HG03571 (cell line): ENCODE data around the gene SPRR2B.
"Not testable (repeated sequence)": the region's sequence is repeated elsewhere in the genome, so short reads cannot be mapped to it uniquely, and the experiment has no call there.

Experiments
- ATAC-seq: cut with Tn5 transposase; IDR thresholded peaks from one replicate; pipeline ENCODE4 v1.9.1; 2021; ENCODE audit not compliant: unreplicated experiment

The SPRR2B gene

DNA sequence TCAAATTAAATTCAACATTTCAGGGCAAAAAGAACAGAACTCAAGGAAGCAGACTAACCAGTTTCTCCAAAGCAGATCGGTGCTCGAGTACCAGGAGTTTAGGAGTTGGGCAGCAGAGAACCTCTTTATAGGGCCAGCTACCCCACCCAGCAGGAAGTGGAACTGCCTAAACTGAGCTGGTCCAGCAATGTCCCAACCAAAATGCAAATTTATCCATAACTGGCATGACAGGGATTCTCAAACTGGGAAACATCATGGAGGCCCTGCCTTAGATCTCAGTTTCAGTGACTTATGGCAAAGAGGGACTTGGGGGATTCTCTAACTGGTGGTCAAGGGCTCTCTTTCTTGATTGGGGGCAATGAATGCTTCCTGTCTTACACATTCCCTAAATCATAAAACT lies at the start of gene SPRR2B:
Gene SPRR2B, minus strand, starts transcription at position 101 of the 400 bp plus-strand sequence. CDS start 772 bp downstream, outside the sequence.
- ATAC-seq, result no peak

DNA sequence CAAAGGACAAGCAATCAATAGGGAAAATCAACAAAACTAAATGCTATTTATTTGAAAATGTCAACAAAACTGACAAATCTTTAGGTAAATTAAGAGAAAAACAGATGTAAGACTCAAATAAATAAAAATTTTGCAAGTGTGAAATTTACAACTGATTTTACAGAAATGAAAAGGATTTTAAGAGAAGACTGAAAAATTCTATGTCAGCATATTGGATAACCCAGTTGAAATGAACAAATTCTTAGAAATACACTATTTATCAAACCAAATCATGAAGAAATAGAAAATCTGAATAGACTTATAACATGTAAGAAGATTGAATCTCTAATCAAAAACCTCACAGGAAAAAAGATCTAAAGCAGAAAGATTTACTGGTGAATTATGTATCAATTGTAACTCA lies 49.5 kb upstream of the SPRR2B start:
- ATAC-seq, result no peak

DNA sequence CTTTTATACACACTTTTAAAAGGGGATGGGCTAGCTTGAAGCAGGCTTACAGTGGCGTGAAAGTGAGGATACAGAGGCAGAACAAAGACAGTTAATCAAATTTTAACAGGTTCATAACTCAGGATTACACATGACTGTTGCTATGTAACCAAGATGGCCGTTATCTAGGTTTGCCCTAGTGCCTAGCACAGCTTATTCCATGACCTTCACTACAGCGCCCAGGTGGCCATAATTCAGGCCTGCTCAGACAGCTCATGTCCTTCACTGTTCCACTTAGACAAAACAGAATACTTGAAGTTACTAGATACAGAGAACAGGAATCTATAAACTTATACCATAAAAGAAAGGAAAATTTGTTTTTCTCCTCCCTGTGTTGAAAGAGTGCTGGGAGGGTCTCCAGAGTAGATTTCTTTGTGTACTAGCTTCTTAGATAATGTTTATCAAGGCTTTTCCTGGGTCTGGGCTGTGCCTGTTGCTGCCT lies 48.1 kb upstream of the SPRR2B start:
- ATAC-seq, result no peak

DNA sequence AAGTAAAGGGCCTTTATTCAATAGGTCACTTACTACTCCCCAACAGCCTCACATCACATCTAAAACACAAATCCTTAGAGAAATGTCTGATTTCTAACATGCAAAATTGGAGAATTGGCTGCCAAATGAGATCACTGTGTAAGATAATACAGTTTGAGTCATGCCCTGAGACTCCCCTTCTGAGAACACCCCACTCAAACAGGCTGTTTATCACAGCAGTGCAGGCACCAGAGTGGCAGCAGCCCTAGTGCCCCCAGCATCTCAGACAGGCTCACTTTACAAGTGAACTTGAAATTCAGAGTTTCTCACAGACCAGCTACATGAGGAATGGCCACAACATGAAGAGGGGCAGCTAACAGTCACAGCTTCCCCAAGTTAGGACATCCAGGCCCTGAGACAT lies 43.9 kb upstream of the SPRR2B start:
- ATAC-seq, result not testable (repeated sequence)

DNA sequence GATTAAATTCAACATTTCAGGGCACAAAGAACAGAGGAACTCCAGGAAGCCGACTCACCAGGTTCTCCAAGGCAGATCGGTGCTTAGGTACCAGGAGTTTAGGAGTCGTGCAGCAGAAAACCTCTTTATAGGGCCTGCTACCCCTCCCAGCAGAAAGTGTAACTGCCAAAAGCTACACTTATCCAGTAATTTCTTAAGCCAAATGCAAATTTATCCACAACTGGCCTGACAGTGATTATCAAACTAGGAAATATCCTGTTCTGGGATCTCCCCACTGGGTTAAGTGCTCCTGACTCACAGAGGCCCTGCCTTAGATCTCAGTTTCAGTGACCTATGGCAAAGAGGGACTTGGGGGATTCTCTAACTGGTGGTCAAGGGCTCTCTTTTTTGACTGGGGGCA lies 42.0 kb upstream of the SPRR2B start, which contains the start of gene SPRR2F:
Gene SPRR2F, minus strand, starts transcription at position 101 of the 400 bp plus-strand sequence. CDS start 783 bp downstream, outside the sequence.
- ATAC-seq, result no peak

DNA sequence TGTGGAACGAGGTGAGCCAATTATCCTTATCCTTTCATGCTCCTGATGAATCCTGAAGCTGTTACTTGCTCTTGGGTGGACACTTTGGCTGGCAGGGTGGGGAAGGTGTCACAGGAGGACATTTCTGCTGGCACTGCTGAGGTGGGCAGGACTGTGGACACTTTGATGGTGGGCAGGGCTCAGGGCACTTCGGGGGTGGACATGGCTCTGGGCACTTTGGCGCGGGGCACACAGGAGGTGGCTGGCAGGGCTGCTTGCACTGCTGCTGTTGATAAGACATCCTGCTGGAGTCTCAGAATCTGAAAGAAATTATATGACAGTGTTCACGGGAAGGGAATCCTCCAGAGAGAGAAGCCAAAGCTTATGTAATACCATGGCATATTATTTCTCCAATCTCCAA lies 41.0 kb upstream of the SPRR2B start:
- not testable (repeated sequence) for ATAC-seq

DNA sequence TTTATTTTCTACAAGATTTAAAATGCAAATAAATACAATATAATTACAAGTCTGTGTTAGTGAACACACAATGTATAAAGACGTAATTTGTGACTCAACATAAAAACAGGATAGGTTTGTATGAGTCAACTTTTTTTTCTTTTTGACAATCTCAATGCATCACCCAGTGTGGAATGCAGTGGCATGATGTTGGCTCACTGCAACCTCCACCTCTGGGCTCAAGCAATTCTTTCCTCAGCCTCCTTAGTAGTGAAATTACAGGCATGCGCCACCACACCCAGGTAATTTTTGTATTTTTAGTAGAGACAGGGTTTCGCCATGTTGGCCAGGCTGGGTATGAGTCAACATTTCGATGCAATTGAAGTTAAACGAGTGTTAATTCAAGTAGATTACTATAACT lies 28.8 kb upstream of the SPRR2B start:
- ATAC-seq, result no peak

DNA sequence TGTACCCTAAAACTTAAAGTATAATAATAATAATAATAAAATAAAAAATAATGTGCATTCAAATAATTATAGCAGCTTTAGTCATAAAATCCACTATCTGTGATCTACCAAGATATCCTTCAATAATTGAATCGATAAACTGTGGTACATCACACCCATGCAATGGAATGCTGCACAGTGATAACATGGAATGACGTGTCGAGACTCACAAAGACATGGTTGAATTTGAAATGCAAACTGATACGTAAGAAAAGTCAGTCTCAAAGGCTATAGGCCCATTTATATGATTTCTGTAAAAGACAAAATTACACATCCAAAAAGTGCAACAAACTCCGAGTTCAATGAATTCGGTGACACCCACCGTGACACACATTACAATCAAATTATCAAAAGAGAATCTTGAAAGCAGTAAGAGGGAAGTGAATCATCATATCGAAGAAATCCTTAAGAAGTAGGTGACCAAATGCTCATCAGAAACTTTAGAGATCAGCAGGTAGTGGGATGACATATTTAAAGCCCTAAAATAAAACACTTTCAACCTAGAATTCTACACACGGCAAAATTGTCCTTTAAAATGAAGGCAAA lies 28.1 kb upstream of the SPRR2B start:
- no peak for ATAC-seq

DNA sequence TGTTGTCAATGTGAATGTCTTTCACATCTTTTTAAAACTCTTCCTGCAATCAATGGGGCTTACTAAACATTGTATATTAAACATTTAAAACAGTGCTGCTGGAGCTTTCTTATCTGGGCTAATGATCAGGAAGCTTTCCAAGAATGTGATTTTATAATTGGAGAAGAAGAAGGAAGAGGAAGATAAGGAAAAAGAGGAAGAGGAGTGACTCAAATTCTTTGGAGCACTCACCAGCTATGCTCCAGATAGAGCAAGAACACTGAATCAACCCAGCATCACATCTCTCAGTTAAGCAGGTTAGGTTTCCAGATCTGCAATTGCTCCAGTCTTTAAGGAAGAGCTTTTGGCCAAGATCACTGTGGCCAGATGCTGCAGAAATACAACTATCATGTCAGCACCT lies 24.4 kb upstream of the SPRR2B start:
- ATAC-seq, result no peak

DNA sequence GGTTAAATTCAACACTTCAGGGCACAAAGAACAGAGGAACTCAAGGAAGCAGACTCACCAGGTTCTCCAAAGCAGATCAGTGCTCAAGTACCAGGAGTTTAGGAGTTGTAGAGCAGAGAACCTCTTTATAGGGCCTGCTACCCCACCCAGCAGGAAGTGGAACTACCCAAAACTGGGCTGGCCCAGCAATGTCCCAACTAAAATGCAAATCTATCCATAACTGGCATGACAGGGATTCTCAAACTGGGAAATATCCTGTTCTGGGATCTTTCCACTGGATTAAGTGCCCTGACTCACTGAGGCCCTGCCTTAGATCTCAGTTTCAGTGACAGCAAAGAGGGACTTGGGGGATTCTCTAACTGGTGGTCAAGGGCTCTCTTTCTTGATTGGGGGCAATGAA lies 23.0 kb upstream of the SPRR2B start, which contains the start of gene SPRR2E:
Gene SPRR2E, minus strand, starts transcription at position 101 of the 400 bp plus-strand sequence. CDS start 775 bp downstream, outside the sequence.
- no peak for ATAC-seq

DNA sequence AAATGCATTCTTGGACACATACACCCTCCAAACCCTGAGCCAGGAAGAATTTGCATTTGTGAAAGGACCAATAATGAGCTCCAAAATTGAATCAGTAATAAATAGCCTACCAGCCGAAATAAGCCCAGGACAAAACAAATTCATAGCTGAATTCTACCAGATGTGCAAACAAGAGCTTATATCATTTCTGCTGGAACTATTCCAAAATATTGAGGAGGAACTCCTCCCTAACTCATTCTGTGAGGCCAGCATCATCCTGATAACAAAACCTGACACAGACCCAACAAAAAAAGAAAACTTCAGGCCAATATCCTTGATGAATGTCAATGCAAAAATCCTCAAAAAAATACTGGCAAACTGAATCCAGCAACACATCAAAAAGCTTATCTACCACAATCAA lies 16.2 kb upstream of the SPRR2B start:
- ATAC-seq, result no peak

DNA sequence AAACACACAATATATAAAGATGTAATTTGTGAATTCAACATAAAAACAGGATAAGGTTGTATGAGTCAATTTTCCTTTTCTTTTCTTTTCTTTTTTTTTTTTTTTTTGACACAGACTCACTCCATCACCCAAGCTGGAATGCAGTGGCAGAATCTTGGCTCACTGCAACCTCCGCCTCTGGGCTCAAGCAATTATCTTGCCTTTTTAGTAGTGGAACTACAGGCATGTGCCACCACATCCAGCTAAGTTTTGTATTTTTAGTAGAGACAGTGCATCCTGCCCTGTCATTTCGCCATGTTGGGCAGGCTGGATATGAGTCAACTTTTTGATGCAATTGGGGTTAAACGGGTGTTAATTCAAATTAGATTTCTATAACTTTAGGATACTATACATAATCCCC lies 10.3 kb upstream of the SPRR2B start:
- ATAC-seq, result no peak

DNA sequence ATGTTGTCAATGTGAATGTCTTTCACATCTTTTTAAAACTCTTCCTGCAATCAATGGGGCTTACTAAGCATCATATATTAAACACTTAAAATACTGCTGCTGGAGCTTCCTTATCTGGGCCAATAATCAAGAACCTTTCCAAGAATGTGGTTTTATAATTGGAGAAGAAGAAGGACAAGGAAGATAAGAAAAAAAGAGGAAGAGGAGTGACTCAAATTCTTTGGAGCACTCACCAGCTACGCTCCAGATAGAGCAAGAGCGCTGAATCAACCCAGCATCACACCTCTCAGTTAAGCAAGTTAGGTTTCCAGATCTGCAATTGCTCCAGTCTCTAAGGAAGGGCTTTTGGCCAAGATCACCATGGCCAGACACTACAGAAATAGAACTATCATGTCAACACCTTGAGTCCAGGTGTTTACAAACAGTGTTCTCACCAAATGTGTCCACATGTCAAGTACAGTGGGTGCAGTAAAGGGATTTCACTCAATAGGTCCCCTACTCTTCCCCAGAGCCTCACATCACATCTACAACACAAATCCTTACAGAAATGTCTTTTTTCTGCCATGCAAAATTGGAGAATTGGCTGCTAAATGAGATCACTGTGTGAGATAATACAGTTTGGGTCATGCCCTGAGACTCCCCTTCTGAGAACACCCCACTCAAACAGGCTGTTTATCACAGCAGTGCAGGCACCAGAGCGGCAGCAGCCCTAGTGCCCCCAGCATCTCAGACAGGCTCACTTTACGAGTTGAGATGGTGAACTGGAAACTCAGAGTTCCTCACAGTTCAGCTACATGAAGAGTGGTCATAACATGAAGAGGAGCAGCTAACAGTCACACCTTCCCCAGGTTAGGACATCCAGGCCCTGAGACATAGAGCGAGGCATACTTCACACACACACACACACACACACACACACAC lies 1.7 kb upstream of the SPRR2B start:
- no peak for ATAC-seq

DNA sequence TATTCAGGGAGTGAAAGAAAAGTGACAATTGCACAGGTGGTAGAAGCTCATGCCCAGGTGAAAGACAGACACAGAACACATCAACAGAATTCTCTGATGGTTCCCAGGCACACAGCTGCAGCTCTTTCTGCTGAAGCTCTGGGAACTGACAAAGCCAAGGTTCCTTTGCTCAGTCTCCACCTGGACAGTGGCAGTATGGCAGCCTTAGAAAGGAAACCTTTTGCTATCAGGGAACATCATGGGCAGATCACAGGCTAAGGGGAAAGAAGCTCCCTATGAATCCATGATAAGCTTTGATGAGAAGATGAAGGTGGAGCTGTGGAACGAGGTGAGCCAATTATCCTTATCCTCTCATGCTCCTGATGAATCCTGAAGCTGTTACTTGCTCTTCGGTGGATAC lies 1.2 kb downstream of the SPRR2B start:
- ATAC-seq, result no peak

DNA sequence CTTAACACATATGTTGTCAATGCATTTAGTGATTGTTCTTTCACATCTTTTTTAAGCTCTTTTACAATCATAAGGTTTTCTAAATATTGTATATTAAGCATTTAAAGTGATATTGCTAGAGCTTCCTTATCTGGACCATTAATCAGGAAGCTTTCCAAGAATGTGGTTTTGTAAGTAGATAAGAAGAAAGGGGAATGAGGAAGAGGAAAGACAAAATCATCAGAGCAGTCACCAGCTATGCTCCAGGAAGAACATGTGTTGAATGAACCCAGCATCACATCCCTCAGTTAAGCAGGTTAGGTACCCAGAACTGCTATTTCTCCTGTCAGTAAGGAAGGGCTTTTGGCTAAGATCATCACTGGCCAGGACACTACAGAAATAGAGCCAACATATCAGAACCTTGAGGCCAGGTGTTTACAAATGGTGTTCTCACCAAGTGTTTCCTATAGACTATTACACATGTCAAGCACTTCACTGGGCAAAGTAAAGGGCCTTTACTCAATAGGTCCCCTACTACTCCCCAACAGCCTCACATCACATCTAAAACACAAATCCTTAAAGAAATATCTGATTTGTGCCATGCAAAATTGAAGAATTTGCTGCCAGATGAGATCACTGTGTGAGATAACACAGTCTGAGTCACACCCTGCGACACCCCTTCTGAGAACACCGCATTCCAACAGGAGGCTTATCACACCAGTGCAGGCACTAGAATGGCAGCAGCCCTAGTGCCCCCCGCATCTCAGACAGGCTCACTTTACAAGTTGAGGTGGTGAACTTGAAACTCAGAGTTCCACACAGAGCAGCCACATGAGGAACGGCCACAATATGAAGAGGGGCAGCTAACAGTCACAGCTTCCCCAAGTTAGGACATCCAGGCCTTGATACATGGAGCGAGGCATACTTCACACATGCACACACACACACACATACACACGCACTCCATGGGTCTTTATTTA lies 12.3 kb downstream of the SPRR2B start:
- ATAC-seq, result no peak

DNA sequence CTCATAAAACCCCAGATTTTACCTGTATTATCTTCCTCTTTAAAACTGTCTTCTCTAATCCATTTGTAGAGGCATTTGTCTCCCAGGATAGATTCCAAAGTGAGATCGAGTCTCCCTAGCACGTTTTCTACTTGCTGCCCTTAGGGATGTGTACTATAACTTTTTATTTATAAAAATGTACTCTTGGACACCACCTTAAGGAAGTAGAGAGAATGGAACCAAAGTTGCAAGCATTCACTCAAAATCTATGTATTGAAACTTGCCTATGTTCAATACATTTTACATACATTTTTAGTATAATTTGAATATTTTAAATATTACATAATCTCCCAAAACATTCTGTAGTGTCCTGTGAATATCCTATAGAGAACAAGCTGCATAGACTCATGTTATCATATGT lies 13.3 kb downstream of the SPRR2B start:
- ATAC-seq, result no peak

DNA sequence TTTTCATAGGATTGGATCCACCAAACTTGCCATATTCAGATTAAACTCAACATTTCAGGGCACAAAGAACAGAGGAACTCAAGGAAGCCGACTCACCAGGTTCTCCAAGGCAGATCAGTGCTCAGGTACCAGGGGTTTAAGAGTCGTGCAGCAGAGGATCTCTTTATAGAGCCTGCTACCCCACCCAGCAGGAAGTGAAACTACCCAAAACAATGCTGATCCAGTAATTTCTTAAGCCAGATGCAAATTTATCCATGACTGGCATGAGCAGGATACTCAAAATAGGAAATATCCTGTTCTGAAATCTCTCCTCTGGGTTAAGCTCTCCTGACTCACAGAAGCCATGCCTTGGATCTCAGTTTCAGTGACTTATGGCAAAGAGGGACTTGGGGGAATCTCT lies 14.0 kb downstream of the SPRR2B start, which contains the start of gene SPRR2A:
Gene SPRR2A, minus strand, starts transcription at position 138 of the 400 bp plus-strand sequence. CDS start 777 bp downstream, outside the sequence.
- no peak for ATAC-seq

DNA sequence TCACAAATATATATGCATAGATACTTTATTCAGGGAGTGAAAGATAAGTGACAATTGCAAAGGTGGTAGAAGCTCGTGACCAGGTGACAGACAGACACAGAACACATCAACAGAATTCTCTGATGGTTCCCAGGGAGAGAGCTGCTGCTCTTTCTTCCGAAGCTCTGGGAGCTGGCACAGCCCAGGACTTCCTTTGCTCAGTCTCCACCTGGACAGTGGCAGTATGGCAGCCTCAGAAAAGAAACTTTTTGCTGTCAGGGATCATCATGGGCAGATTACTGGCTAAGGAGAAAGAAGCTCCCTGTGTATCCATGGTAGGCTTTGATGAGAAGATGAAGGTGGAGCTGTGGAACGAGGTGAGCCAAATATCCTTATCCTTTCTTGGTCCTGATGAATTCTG lies 15.3 kb downstream of the SPRR2B start:
- ATAC-seq, result not testable (repeated sequence)

DNA sequence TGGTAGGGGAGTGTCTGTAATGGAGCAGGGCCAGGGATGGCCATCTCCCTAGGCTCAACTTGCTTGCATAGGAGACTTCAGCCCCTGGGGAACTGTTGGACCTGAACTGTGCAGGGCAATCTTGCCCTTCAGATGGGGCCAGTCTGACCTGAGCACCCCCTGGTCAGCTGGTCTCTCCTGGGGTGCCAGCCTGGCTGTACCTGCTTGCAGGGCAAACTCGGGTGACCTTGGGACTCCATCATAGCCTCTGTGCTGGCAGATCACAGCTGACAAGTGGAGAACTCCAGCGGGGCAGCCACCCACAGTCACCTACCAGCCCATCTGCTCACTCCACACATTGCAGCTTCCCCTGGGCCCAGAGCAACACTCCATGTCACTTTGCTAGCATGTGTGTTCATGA lies 22.2 kb downstream of the SPRR2B start:
- no peak for ATAC-seq

DNA sequence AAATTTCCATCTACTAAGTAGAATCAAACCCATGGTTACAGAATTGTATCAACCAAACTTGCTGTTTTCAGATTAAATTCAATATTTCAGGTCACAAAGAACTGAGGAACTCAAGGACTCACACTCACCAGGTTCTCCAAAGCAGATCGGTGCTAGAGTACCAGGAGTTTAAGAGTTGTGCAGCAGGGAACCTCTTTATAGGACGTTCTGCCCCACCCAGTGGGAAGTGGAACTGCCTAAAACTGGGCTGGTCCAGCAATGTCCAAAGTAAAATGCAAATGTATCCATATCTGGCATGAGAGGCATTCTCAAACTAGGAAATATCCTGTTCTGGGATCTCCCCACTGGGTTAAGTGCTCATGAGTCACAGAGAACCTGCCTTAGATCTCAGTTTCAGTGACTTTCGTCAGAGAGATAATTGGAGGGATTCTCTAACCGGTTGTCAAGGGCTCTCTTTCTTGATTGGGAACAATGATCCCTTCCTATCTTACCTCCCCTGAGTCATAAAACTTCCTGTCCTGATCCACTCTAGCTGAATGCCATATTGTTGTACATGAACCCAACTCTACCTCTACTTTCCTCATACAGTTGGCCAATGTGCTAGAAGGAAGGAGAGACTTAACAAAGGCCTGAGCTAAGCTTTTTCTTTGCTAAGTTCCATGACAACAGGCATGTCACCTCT lies 30.3 kb downstream of the SPRR2B start, which contains the start of gene SPRR2D:
Gene SPRR2D, minus strand, starts transcription at position 171 of the 682 bp plus-strand sequence. CDS start 774 bp downstream, outside the sequence.
- no peak for ATAC-seq
